Endodermal cell (in vitro differentiated cells): ENCODE measurements around the gene TCF20. TPM values are rescaled to one million over a fixed set of nuclear protein-coding genes. Genes with fewer than 3 reads are reported as not detected.
A peak's percentile ranks its signal among the peaks of the same experiment; 100 is the strongest.

Source experiments
- DNase-seq: peaks from one replicate; pipeline ENCODE4 v3.0.0-alpha.2; 2017
- H3K27ac ChIP-seq: 2 replicates; pipeline ENCODE4 v1.5.1; 2013; ENCODE audit warnings: mild to moderate bottlenecking, low read depth, low read length, moderate library complexity
- H3K27me3 ChIP-seq: 2 replicates; pipeline ENCODE4 v1.6.1; 2013; ENCODE audit warnings: mild to moderate bottlenecking, low read length, moderate library complexity; ENCODE audit not compliant: insufficient read depth, control insufficient read depth, poor library complexity, severe bottlenecking
- H3K36me3 ChIP-seq: 2 replicates; pipeline ENCODE4 v1.7.0; 2013; ENCODE audit warnings: mild to moderate bottlenecking, low read length, moderate library complexity; ENCODE audit not compliant: control insufficient read depth, insufficient read depth
- H3K4me1 ChIP-seq: one replicate; pipeline ENCODE4 v1.7.0; 2013; ENCODE audit warnings: low read length; ENCODE audit not compliant: control insufficient read depth, insufficient read depth
- H3K4me3 ChIP-seq: 2 replicates; pipeline ENCODE4 v1.5.1; 2013; ENCODE audit warnings: mild to moderate bottlenecking, low read length, moderate library complexity
- H3K9ac ChIP-seq: 2 replicates; pipeline ENCODE4 v1.6.1; 2013; ENCODE audit warnings: mild to moderate bottlenecking, low read length, moderate library complexity; ENCODE audit not compliant: poor library complexity, severe bottlenecking; ENCODE audit errors: extremely low read depth
- H3K9me3 ChIP-seq: 2 replicates; pipeline ENCODE4 v1.6.1; 2013; ENCODE audit warnings: mild to moderate bottlenecking, low read length, moderate library complexity; ENCODE audit not compliant: control insufficient read depth
- H3K27ac Mint-ChIP-seq: 2 replicates; pipeline ENCODE4 v1.8.0; 2020; ENCODE audit warnings: mixed read lengths
- H3K27me3 Mint-ChIP-seq: 2 replicates; pipeline ENCODE4 v1.8.0; 2021; ENCODE audit warnings: mild to moderate bottlenecking, mixed read lengths; ENCODE audit not compliant: insufficient read depth
- H3K36me3 Mint-ChIP-seq: 2 replicates; pipeline ENCODE4 v1.8.0; 2020; ENCODE audit warnings: low read depth, mixed read lengths
- H3K4me1 Mint-ChIP-seq: 2 replicates; pipeline ENCODE4 v1.8.0; 2020; ENCODE audit warnings: mixed read lengths
- H3K4me3 Mint-ChIP-seq: 2 replicates; pipeline ENCODE4 v1.8.0; 2020; ENCODE audit warnings: mild to moderate bottlenecking, moderate library complexity, mixed read lengths
- H3K9me3 Mint-ChIP-seq: 2 replicates; pipeline ENCODE4 v1.8.0; 2020; ENCODE audit warnings: mild to moderate bottlenecking, mixed read lengths
- CTCF ChIP-seq: fragments of 200-600 bp; sonication (generic); conservative IDR thresholded peaks from 2 replicates; pipeline ENCODE4 v1.5.0; 2021; ENCODE audit warnings: antibody characterized with exemption, mild to moderate bottlenecking
- WGBS, 2 experiments: methylation state at CpG; one replicate each; pipeline versions ENCODE4 v1.1.5 to v1.1.7; 2013; ENCODE audit warnings: missing lambda C conversion rate in 2 of 2, mixed read lengths in 1 of 2; ENCODE audit not compliant: insufficient coverage in 1 of 2, insufficient read length in 1 of 2; 5-methylcytosine and 5-hydroxymethylcytosine counted together
- total RNA-seq, 2 donors: library from RNA; stranded (reverse); fragmentation: NEBNext Ultra II Directional in 1 of 2; extraction: Animal tissue kit (Norgen Biotek cat#: 25700) in 1 of 2; gene quantifications; 2 replicates in 1 of 2; 3 replicates in 1 of 2; pipeline ENCODE4 v1.2.1, GENCODE V29; 2021

Gene TCF20
- total RNA-seq, 2 donors from 2014 or later = 113 to 134 TPM

GRCh38 chr22:42284202-42284591, 13.7 kb upstream of the TCF20 start:
- no peak overlapping the region for H3K4me3 ChIP-seq
- peaks cover 14% of the 10 kb centered on the region for H3K4me1 Mint-ChIP-seq
- 68 to 82% methylated on average over 7 of the region's 7 CpGs for WGBS, 2 experiments

GRCh38 chr22:42283278-42284201, 13.1 kb upstream of the TCF20 start:
- no peaks in the 10 kb centered on the region for H3K9me3 Mint-ChIP-seq
- no peaks in the 10 kb centered on the region for H3K36me3 ChIP-seq
- WGBS, 2 experiments = 13 to 16% methylated on average over 39 to 72 of the region's 72 CpGs
- H3K27me3 ChIP-seq = peaks cover 11% of the 10 kb centered on the region
- DNase-seq = peak; percentile 75
- peak overlapping the region; percentile 35 for H3K4me3 Mint-ChIP-seq
- peaks cover 25% of the 10 kb centered on the region for H3K27me3 Mint-ChIP-seq
- peak overlapping the region; percentile 92 for H3K27ac ChIP-seq
- TF ChIP-seq CTCF = no peak
- peaks cover 19% of the 10 kb centered on the region for H3K4me1 Mint-ChIP-seq
- no peak overlapping the region for H3K9ac ChIP-seq
- H3K36me3 Mint-ChIP-seq = no peaks in the 10 kb centered on the region
- H3K4me3 ChIP-seq = no peak overlapping the region
- peaks cover 4% of the 10 kb centered on the region for H3K4me1 ChIP-seq
- H3K27ac Mint-ChIP-seq = no peak overlapping the region
- no peaks in the 10 kb centered on the region for H3K9me3 ChIP-seq

More at GRCh38 chr22:42284202-42284591, 13.7 kb upstream of the TCF20 start:
- Mint-ChIP-seq H3K9me3 (no peaks in the 10 kb centered on the region), H3K36me3 (no peaks in the 10 kb centered on the region), H3K27me3 (peaks cover 25% of the 10 kb centered on the region), H3K27ac (no peak overlapping the region), H3K4me3 (no peak overlapping the region)
- H3K27ac ChIP-seq = no peak overlapping the region
- H3K9me3 ChIP-seq = no peaks in the 10 kb centered on the region
- no peak for TF ChIP-seq CTCF
- no peaks in the 10 kb centered on the region for H3K36me3 ChIP-seq
- peaks cover 11% of the 10 kb centered on the region for H3K27me3 ChIP-seq
- DNase-seq = no peak
- peaks cover 4% of the 10 kb centered on the region for H3K4me1 ChIP-seq
- no peak overlapping the region for H3K9ac ChIP-seq

GRCh38 chr22:42282943-42283277, 12.5 kb upstream of the TCF20 start:
- no peaks in the 10 kb centered on the region for H3K36me3 ChIP-seq
- H3K4me1 Mint-ChIP-seq = peaks cover 20% of the 10 kb centered on the region
- WGBS, 2 experiments = 27 to 38% methylated on average over 6 to 14 of the region's 14 CpGs
- H3K4me1 ChIP-seq = peaks cover 4% of the 10 kb centered on the region
- H3K9me3 ChIP-seq = no peaks in the 10 kb centered on the region
- H3K27ac Mint-ChIP-seq = no peak overlapping the region
- H3K4me3 Mint-ChIP-seq = peak overlapping the region; percentile 35
- DNase-seq = no peak
- peaks cover 1% of the 10 kb centered on the region for H3K36me3 Mint-ChIP-seq
- no peaks in the 10 kb centered on the region for H3K9me3 Mint-ChIP-seq
- H3K27me3 ChIP-seq = peaks cover 11% of the 10 kb centered on the region
- H3K27me3 Mint-ChIP-seq = peaks cover 25% of the 10 kb centered on the region
- no peak for TF ChIP-seq CTCF
- H3K27ac ChIP-seq = peak overlapping the region; percentile 92
- H3K4me3 ChIP-seq = no peak overlapping the region
- H3K9ac ChIP-seq = no peak overlapping the region
